Ramos (cell line): ENCODE results near the gene JARID2.
"Not testable (repeated sequence)": the region's sequence is repeated elsewhere in the genome, so short reads cannot be mapped to it uniquely, and the experiment has no call there.

ENCODE experiments used
- in situ Hi-C: fragments of 300-500 bp; cut with MboI; formaldehyde crosslinking; loops from one replicate; pipeline ENCODE4 v1.14.3; 2022; ENCODE audit warnings: low sequenced_read_pairs; ENCODE audit not compliant: unreplicated experiment

JARID2 gene

DNA sequence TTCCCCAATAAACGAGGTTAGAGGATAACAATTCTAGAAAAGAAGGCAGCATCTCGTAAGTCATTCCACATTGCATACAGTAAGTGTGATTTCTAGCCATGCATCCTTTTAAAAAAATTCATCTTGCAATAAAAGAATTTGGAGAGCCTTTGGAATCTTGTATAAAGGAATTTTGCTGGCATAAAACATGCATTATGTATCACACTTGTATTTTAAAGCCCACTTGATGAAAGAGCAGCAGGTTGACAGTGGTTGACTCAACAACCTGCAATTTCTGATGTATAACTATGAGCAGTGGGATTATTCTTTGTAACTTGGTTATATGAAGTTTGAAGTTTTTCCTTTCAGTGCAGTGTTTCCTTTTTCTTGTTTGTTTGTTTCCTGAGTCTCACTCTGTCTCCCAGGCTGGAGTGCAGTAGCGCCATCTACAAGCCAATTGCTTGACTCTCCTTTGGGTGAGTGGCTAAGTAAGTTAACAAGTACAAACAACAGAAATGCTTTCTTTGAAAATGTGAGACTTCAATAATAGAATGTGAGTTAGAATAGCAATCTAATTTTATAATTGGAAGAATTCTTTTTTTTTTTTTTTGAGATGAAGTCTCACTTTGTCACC, 39.9 kb downstream of the JARID2 start:
- in situ Hi-C loops = no loop called here

DNA sequence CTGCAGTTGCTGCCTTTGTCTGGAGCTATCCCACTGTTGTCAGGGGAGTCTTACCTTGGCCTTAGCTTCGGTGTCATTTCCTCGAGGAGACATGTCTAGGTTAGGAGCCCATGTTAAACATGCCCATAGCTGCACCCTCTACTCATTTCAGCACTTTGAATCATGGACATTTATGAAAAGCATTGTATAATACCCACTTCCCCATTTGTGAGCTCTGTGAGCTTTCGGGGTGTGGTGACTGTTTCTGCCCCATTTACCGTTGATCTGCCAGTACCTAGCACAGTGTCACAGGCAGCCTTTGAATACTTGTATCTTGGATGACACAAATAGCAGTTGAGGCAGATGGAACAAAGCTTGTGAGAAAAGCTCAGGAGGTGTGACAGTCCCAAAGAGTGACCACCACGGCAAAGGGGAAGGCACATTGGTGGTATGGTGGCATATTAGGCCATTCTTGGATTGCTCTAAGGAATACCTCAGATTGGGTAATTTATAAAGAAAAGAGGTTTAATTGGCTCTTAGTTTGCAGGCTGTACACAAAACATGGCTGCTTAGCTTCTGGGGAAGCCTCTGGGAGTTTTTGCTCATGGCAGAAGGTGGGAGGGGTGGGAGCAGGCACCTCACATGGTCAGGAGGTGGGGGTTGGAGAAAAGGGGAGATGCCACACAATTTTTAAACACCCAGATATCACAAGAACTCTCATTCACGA, 42.0 kb downstream of the JARID2 start:
- in situ Hi-C loops = no loop called here

DNA sequence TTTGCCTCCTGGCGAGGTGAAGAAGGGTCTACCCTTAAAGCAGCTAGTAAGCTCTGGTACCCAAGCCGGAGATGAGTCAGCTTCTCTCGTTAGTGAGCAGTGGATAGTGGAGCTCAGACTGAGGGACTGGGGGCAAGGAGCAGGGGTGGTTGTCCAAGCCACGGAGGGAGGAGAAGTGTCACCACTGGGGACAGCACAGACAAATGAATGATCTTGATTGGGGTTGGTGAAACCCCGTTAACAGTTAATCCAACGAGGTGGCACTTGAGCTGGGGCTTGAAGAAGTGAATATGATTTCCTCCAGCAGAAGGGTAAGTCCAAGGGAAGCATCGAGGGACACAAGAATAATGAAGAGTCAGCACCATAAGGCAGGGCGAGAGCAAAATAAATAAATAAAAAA, 43.0 kb downstream of the JARID2 start:
- in situ Hi-C loops = no loop called here

DNA sequence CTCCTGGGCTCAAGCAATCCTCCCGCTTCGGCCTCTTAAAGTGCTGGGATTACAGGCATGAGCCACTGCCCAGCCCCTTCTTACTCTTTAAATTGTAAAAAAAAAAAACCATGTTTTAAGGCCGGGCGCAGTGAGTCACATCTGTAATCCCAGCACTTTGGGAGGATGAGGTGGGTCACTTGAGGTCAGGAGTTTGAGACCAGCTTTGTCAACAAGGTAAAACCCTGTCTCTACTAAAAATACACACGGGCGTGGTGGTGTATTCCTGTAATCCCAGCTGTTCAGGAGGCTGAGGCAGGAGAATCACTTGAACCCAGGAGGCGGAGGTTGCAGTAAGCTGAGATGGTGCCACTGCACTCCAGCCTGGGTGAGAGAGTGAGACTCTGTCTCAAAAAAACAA, 43.6 kb downstream of the JARID2 start:
- in situ Hi-C loops = not testable (repeated sequence)

DNA sequence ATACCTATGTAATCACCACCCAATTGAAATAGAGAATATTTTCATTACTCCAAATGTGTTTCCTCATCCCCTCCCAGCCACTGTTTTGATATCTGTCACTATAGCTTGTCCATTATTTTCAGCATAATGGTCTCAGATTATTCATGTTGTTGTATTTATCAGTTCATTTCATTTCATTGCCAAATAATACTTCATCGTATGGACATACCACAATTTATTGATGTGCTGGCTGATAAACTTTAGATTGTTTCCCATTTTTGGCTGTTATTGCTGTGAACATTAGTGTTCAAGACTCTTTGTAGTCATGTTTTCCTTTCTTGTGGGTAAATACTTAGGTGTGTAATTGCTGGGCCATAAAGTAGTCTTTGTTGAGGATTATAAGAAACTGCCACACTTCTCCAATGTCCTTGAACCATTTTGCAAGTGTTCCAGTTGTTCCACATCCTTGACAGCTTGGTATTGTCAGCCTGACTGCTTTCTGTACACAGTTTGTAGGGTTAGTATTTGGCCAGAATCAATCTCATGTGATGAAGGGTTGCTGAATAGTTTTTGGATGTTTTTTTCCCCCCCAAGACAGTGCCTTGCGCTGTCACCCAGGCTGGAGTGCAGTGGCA, 44.3 kb downstream of the JARID2 start:
- in situ Hi-C loops = no loop called here

DNA sequence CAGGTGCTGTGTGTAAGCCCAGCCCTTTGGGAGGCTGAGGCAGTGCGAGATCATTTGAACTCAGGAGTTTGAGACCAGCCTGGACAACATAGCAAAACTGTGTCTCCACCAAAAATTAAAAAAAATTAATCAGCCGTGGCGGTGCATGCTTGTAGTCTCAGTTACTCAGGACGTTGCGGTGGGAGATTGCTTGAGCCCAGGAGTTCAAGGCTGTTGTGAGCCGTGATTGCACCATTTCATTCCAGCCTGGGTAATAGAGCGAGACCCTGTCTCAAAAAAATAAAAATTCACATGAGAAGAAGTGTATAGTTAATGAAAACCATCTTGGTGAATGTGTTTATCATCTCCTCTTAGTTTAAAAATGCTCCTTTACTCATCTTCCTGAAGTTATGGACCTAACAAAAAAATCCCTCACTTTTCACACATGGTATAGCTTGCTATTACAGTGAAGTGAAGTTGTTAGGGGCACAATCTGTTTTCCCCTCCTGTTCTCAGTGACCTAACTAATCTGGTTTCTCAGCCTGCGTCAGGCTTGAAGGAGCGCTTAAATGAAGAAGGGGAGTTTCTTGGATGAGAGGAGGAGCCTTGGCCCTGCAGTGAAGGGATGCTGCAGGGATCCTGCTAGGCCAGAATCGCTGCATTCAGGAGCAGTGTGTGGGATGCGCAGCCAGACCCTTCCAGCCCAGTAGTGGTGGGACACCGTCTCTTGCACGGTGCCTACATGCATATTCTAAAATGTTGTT, 45.3 kb downstream of the JARID2 start:
- in situ Hi-C loops = no loop called here

DNA sequence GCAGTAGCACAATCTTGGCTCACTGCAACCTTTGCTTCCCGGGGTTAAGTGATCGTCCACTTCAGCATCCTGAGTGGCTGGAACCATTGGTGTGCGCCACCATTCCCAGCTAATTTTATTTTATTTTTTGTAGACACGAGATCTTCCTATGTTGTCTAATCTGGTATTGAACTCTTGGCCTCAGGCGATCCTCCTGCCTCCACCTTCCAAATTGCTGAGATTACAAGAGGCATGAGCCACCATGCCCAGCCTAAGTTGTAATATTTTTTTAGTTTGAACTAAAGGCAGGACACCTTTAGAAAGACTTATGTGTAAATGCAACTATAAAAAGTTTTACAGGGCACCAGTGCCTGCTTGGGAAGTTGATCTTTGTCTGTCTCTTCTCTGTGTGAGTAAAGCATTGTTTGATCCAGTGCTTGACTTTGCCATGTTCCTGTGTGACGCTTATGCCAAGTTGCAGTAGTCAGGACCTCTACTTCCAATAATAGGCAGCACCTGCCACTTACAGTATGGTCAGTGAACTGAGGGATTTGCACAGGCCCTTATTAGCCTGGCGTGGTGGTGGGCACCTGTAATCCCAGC, 46.9 kb downstream of the JARID2 start:
- in situ Hi-C loops = no loop called here

DNA sequence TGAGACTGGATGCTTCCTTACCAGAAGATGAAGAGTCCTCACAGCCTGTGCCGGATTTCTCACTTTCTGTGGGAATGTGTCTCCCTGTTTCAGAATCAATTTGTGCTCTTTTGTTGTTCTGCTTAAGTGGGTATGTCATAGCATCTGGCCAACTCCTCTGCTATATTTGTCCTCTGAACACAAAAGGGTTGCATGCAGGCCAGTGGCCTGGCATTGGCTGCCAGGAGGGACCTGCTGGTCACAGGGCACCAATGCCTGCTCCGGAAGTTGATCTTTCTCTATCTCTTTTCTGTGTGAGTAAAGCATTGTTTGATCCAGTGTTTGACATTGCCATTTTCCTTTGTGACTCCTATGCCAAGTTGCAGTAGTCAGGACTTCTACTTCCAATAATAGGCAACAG, 47.8 kb downstream of the JARID2 start:
- in situ Hi-C loops = no loop called here

DNA sequence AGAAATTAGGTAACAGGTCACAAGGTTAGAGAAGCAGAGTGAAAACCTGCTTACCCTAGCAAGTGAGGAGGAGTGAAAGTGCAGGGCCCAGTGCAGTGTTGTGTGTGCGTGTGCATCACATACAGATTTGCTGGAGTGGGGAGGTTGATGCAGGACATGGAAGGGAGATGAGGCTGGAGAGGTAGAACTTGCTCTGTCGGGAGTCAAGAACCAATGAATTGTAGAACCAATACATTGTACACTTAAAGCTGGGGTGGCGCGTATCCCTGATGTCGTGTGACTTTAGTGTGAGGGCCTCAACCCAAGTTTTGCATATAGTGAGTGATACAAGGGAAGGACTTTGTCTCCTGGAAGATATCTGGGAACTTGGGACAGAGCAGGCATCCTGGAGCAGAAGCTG, 48.6 kb downstream of the JARID2 start:
- in situ Hi-C loops = no loop called here

DNA sequence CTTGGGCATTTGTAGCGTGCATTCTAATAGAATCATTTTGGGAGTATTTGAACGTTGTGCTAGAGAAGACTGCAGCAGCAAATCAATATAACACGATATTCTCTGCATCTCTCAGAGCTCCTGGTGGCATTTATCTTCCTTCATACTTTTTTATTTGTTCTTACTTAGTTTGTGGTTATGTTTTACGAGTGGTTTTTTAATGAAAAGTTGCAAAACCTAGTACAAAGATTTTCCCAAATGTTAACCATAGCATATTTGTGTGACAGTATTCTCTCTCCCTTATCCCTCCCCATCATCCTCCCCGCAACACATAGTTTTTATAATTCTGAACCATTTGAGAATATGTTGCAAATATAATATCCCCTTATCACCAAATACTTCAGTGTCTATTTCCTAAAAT, 50.4 kb downstream of the JARID2 start:
- in situ Hi-C loops = no loop called here

DNA sequence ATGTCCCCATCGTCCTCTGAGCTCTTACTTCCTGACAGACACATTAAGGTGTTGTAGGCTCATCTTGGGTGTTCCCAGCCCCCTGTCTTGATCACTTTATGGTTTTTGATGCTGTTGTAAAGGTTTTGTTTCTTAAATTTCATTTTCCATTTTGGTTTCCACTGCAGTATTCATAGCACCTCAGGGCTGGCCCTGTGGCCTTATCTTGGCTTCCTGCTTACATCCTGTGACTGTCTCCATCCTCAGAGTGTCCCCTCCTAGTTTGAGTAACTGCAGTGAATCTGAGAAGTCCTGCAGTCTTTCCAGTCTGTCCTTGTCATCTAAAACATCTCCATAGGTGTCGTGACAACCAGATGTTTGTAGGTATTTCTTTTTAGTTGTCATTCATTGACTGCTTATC, 50.9 kb downstream of the JARID2 start:
- in situ Hi-C loops = no loop called here

DNA sequence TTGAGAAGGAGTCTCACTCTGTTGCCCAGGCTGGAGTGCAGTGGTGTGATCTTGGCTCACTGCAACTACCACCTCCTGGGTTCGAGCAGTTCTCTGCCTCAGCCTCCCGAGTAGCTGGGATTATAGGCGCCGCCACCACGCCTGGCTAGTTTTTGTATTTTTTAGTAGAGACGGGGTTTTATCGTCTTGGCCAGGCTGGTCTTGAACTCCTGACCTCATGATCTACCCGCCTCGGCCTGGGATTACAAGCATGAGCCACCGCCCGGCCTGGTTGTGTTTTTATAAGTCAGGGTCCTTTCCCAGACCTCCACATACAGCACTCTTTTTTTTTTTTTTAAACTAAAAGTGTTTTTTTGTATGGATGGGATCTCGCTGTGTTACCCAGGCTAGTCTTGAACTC, 51.3 kb downstream of the JARID2 start:
- in situ Hi-C loops = not testable (repeated sequence)

DNA sequence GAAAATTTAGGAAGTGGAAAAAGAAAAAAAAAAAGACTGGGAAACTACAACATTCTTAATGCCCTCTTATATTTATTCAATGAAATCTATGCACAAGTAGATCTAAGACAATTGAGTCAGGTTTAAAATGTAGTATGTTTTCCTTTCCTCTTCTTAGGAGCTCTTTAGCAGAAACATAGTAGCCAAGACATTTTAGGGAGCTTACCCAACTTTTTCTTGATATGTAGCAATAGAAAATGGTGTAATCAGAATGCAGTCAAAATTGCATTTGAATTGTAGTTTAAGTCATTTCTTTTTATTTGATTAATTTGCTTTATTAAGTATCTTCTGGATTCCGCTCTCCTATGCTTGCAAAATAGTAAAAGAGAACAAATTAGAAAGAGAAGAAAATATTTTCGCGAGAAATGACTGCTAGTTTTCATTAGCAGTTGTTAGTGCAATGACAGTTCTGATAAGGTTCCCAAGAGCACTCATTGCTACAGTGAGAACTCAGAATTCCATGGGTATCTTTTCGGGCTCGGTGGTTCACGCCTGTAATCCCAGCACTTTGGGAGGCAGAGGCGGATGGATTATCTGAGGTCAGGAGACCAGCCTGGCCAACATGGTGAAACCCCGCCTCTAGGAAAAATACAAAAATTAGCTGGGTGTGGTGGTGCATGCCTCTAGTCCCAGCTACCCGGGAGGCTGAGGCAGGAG, 52.2 kb downstream of the JARID2 start:
- in situ Hi-C loops = no loop called here

DNA sequence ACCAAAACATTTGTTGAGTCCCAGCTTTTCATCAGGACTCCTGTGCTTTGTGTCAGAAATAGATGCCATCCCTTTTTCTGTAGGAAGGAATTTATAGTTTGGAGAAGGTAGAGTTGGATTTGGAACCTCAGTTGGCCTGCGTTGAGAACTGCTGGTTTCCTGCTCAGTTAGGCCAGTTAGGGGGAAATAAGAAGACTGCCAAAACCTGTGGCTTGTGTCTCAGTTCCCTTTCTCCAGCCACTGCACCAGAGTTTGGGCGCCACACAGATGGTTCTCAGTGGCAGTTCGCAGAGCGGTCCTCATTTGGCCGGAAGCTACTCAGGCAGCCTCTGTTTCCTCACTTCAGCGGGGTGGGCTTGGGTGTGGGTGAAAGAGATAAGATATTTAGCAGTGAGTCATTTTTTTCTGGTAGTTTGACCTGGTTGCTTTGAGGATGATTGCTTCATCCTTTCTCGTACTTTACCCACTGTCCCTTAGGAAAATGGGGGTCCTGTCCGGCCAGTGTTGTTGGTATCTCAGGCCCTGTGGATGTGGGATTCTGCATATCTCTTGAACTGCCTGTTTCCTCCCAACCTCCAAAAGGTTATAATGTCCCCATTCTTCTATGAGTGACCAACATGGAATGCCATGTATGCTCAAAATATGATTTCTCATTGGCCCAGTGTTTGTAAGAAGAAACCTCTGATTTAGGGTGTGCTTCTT, 53.7 kb downstream of the JARID2 start:
- in situ Hi-C loops = no loop called here

DNA sequence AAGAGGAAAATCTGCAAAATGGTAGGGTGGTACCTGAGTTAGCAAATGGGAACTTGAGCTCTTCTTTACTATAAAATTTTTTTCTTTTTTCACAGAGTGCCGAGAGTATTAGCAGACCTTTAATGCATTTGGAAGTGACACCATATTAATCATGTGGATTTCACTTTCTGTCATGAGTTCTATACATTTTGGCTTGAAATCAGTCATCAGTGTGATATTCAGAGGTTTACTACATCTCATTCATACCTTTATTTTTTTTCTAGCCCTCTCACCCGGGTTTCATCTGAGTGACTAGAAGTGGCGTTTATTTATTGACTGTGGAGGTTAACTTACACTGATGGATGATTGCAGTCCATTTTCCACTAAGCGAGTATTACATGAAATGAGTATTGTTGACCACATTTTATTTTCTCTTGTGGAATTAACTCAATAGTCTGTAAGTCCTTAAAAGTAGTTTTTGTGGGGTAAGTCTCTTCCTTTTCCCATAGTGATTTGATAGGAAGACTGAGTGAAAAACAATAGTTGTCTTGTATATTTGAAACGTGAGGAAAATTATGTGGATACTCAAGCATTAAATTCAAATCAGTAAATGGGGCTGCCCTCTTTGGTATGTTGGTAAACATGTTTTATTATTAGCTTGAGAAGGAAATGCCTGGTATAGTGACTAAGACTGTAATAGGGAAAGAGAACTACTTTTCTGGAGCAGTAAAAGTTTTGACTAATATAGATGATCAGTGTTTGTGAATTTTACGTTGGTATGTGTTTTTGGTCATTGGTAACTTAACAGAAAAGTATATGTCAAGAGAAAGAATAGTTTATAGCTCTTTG, 55.5 kb downstream of the JARID2 start:
- in situ Hi-C loops = no loop called here

DNA sequence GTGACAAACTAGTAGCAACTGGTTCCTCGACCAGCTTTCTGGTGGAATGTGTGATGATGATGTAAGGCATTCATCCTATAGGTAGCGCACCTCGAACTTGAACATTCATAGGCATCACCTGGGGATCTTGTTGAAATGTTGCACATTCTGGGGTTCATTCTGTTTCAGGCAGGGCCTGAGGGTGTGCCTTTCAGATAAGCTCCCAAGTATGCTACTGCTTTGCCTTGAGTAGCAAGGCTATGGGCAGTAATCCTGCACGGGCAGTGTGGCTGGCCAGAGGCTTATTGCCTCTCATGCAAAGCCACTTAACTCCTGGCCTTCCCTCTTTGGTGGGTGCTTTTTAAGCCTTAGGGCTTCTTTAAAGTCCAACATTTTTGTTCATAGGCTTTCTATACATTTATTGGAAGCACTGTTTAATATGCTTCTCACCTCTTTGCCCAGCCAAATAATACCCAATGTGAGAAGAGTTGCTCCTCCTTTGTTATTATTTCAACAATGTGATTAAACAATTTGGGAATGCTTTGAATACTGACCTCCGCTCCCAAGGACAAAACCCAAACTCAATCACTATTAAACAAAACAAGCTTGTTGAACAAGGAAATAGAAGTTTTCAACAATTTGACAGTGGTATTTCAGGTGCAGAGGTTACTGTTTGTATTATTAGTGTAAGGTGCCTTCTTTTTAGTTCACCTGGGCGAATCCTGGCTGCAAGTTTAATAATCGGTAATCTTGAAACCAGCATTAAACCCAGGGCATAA, 57.5 kb downstream of the JARID2 start:
- in situ Hi-C loops = no loop called here

DNA sequence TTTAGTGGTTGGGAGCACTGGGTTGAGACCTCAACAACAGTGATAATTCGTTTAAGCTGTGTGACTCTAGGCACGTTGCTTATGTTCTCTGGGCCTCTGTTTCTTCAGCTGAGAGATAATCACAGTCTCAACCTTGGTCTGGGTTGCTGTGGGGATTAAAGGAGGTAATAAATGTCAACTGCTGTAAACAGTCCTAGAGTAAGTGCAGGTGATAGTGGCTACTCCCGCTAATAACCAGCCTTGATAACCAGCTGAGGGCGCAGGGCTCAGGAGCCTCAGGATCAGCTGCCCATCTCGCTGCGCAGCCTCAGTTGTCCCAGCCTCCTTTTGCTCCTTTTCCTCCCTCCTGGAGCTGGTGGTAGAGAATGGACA, 58.0 kb downstream of the JARID2 start:
- in situ Hi-C loops = no loop called here

DNA sequence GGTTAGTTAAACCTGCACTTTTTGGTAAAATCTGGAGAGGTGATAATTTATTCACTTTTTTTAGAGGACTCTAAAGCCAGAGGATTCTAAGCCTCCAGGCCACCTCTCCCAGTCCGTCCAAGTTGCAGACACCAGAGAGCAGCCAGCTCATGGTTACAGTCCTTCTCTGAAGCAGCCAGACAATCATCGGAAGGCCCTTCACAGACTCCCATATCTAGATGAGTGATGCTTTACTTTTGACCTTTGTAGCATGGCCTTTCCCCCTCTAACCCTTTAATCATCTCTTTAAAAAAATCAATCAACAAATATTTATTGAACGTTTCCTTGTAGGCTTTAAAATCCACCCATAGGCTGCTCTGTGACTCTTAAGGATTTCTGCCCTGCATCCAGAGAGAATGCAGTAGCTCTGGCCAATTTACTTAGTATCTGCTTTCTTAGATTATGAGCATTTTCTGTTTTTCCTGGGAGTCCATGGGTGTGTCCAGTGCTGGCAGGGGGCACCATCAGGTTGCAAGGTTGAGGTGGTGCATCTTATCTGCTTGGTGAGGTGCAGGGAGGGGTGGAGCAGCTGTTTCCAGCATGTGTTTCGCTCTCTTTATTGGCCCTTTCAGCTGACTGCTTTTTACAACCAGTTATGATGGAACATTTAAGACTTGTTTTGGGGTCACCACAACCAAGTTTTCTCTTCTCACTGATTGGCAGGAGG, 58.6 kb downstream of the JARID2 start:
- in situ Hi-C loops = no loop called here
